Measurements from ENCODE around the gene LSP1. TPM values are rescaled to one million over a fixed set of nuclear protein-coding genes. Genes with fewer than 3 reads are reported as not detected.

Gene LSP1
- total RNA-seq, 2 experiments from 2014 or later = 228 to 232 TPM

GRCh38 chr11:1876361-1877063 is 23.6 kb downstream of the LSP1 start:
- Mint-ChIP-seq H3K36me3 (ENCODE audit: low read depth) (peaks cover 17% of the 10 kb centered on the region), H3K4me3 (no peak overlapping the region), H3K27me3 (no peaks in the 10 kb centered on the region), H3K4me1 (ENCODE audit: low read depth) (peaks cover 32% of the 10 kb centered on the region), H3K9me3 (no peaks in the 10 kb centered on the region), H3K27ac (no peak overlapping the region)
- Histone ChIP-seq H3K9me3 (ENCODE audit: control insufficient read depth in 1 of 2, insufficient read depth in 1 of 2, low read length in 2 of 2) (no peaks in the 10 kb centered on the region), H3K36me3 (ENCODE audit: insufficient read depth, low read length) (peaks cover 25% of the 10 kb centered on the region), H3K27ac (ENCODE audit: low read depth in 1 of 2, low read length in 2 of 2) (peak overlapping the region in 1 of 2 donors; percentile 13), H3K4me1 (ENCODE audit: insufficient read depth, low read length) (peaks cover 80% of the 10 kb centered on the region), H3K27me3 (ENCODE audit: control insufficient read depth in 1 of 2, insufficient read depth in 2 of 2, low read length in 2 of 2) (no peaks in the 10 kb centered on the region), H3K4me3 (ENCODE audit: low read length) (no peak overlapping the region)
- TF ChIP-seq CTCF (IDR thresholded peaks at IDR 0.05) = peak; percentile 19
- no peak for ATAC-seq (ENCODE audit: poor library complexity)
- ChIA-PET POLR2A (interaction anchor here (1.1 to 1.7 kb wide), 4 partner anchors 23 to 41 kb away, joined by 3 to 7 read pairs (median 5); no protein-coding TSS in a partner anchor), CTCF (interaction anchor here (1.0 kb wide), 1 partner anchor 183 kb away, joined by 3 read pairs; no protein-coding TSS in a partner anchor)
- DNase-seq = peak in 4 of 14 experiments; percentile 4 to 42 (median 36)
- intact Hi-C loops (cut with DNase I, micrococcal nuclease) = no loop called here

GRCh38 chr11:1877211-1878136 is 24.6 kb downstream of the LSP1 start:
- Mint-ChIP-seq H3K36me3 (ENCODE audit: low read depth) (peaks cover 19% of the 10 kb centered on the region), H3K4me1 (ENCODE audit: low read depth) (peaks cover 28% of the 10 kb centered on the region), H3K27me3 (no peaks in the 10 kb centered on the region), H3K4me3 (no peak overlapping the region), H3K27ac (peak overlapping the region; percentile 33), H3K9me3 (no peaks in the 10 kb centered on the region)
- ATAC-seq (ENCODE audit: poor library complexity) (no peak), DNase-seq (peak in 1 of 14 experiments; percentile 17)
- POLR2A ChIA-PET = interaction anchor here (1.5 to 1.7 kb wide), 2 partner anchors 24 to 27 kb away, joined by 5 read pairs; no protein-coding TSS in a partner anchor
- H3K36me3 ChIP-seq (ENCODE audit: insufficient read depth, low read length) = peaks cover 25% of the 10 kb centered on the region
- H3K27me3 ChIP-seq (ENCODE audit: control insufficient read depth in 1 of 2, insufficient read depth in 2 of 2, low read length in 2 of 2) = no peaks in the 10 kb centered on the region
- no peak for TF ChIP-seq CTCF (IDR thresholded peaks at IDR 0.05)
- H3K9me3 ChIP-seq (ENCODE audit: control insufficient read depth in 1 of 2, insufficient read depth in 1 of 2, low read length in 2 of 2) = no peaks in the 10 kb centered on the region
- H3K4me1 ChIP-seq (ENCODE audit: insufficient read depth, low read length) = peaks cover 80% of the 10 kb centered on the region
- intact Hi-C loops (cut with DNase I, micrococcal nuclease) = no loop called here
- H3K4me3 ChIP-seq (ENCODE audit: low read length) = no peak overlapping the region
- H3K27ac ChIP-seq (ENCODE audit: low read depth in 1 of 2, low read length in 2 of 2) = no peak overlapping the region
- CTCF ChIA-PET = interaction anchor here (1.0 kb wide), 1 partner anchor 183 kb away, joined by 3 read pairs; no protein-coding TSS in a partner anchor
